GM10847 (cell line): Measurements from ENCODE around the gene YBX1.

Experiments used
- POLR2A ChIP-seq: IDR thresholded peaks from 2 replicates; pipeline ENCODE4 v1.6.1; 2011; ENCODE audit not compliant: insufficient read length; ENCODE audit errors: extremely low read depth

YBX1 gene

GRCh38 chr1:42753070-42753469 is 70.9 kb downstream of the YBX1 start:
- TF ChIP-seq POLR2A = no peak
